Panc1 (cell line): ENCODE measurements around the gene E2F8.

Experiments
- POLR2AphosphoS5 ChIP-seq: IDR thresholded peaks from 2 replicates; pipeline ENCODE4 v1.6.1; 2012; ENCODE audit warnings: mild to moderate bottlenecking, low read depth, low read length, moderate library complexity
- REST ChIP-seq, 2 experiments: IDR thresholded peaks; 2 replicates each; pipeline ENCODE4 v1.6.1; 2011 to 2012; ENCODE audit warnings: low read depth in 2 of 2, control low read depth in 1 of 2, low read length in 1 of 2, mild to moderate bottlenecking in 1 of 2, moderate library complexity in 1 of 2; ENCODE audit not compliant: insufficient read depth in 1 of 2
- SIN3A ChIP-seq: IDR thresholded peaks from 2 replicates; pipeline ENCODE4 v1.6.1; 2012; ENCODE audit warnings: low read depth, mild to moderate bottlenecking, low read length, moderate library complexity, borderline replicate concordance; ENCODE audit not compliant: insufficient read depth
- TF ChIP-seq, protein P1 (sequence below): fragments of 450-650 bp; IDR thresholded peaks from 2 replicates; pipeline ENCODE4 v1.5.1; 2017; ENCODE audit warnings: mild to moderate bottlenecking

GRCh38 chr11:19216709-19217374 is 23.9 kb downstream of the E2F8 start:
- TF ChIP-seq, protein P1, sequence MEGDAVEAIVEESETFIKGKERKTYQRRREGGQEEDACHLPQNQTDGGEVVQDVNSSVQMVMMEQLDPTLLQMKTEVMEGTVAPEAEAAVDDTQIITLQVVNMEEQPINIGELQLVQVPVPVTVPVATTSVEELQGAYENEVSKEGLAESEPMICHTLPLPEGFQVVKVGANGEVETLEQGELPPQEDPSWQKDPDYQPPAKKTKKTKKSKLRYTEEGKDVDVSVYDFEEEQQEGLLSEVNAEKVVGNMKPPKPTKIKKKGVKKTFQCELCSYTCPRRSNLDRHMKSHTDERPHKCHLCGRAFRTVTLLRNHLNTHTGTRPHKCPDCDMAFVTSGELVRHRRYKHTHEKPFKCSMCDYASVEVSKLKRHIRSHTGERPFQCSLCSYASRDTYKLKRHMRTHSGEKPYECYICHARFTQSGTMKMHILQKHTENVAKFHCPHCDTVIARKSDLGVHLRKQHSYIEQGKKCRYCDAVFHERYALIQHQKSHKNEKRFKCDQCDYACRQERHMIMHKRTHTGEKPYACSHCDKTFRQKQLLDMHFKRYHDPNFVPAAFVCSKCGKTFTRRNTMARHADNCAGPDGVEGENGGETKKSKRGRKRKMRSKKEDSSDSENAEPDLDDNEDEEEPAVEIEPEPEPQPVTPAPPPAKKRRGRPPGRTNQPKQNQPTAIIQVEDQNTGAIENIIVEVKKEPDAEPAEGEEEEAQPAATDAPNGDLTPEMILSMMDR = no peak
- no peak for TF ChIP-seq POLR2AphosphoS5
- no peak for TF ChIP-seq REST (IDR thresholded peaks at IDR 0.05; ENCODE audit: insufficient read depth in 1 of 2, low read depth in 2 of 2, low read length in 1 of 2)
- TF ChIP-seq SIN3A = no peak
